Measurements from ENCODE around the gene AGMO.
A peak's percentile ranks its signal among the peaks of the same experiment; 100 is the strongest.

Gene AGMO

GRCh38 chr7:15336146-15336545, 225.7 kb downstream of the AGMO start:
- no peak for TF ChIP-seq CTCF (conservative IDR thresholded peaks at IDR 0.05)
- no peak overlapping the region for H3K27ac ChIP-seq

GRCh38 chr7:15335390-15335789, 226.4 kb downstream of the AGMO start:
- H3K27ac ChIP-seq: no peak overlapping the region
- no peak for TF ChIP-seq CTCF (conservative IDR thresholded peaks at IDR 0.05)

- no peak for TF ChIP-seq CTCF (conservative IDR thresholded peaks at IDR 0.05)
- no peak overlapping the region for H3K27ac ChIP-seq
Observed at GRCh38 chr7:15334536-15335263, 227.1 kb downstream of the AGMO start.

- no peak overlapping the region for H3K27ac ChIP-seq
- TF ChIP-seq CTCF (conservative IDR thresholded peaks at IDR 0.05): no peak
Observed at GRCh38 chr7:15332956-15333355, 228.9 kb downstream of the AGMO start.

GRCh38 chr7:15330943-15331342, 230.9 kb downstream of the AGMO start:
- H3K27ac ChIP-seq: no peak overlapping the region
- no peak for TF ChIP-seq CTCF (conservative IDR thresholded peaks at IDR 0.05)

GRCh38 chr7:15327001-15327400, 234.8 kb downstream of the AGMO start:
- no peak overlapping the region for H3K27ac ChIP-seq
- TF ChIP-seq CTCF (conservative IDR thresholded peaks at IDR 0.05): no peak

GRCh38 chr7:15326044-15326644, 235.7 kb downstream of the AGMO start:
- H3K27ac ChIP-seq: no peak overlapping the region
- peak; percentile 80 for TF ChIP-seq CTCF (conservative IDR thresholded peaks at IDR 0.05)

Data from VCaP (cell line).